Measurements from ENCODE around the gene OGT. TPM values are rescaled to one million over a fixed set of nuclear protein-coding genes. Genes with fewer than 3 reads are reported as not detected.

Gene OGT
- total RNA-seq, 4 donors from 2014 or later: 72.2 to 139 (median 90.6) TPM

DNA sequence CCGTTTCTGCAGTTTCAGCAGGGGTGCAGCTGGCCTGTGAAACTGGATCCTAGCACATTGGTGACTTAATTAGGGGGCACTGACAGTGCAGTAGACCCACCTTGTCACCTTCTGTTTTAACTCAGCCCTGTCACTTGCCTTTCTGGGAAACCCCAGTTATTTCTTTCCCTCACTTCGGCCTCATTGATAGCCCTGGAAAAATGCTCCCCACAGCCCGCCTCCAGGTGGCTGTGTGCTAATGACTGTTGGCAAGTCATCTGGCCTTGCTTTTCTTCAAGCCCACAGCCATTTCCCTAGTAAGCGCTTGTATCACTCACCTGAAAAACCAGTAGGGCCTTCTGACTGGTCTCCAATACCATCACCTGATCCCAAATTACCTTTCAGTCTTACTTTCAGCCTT lies 82.2 kb downstream of the OGT start:
- 83 to 88% methylated on average over 4 of the region's 4 CpGs for WGBS, 2 donors
- no peak for DNase-seq (ENCODE audit: low spot score in 2 of 2)
- no peak overlapping the region for H3K4me3 ChIP-seq (ENCODE audit: low read depth, poor library complexity, severe bottlenecking)
- TF ChIP-seq, protein P1, sequence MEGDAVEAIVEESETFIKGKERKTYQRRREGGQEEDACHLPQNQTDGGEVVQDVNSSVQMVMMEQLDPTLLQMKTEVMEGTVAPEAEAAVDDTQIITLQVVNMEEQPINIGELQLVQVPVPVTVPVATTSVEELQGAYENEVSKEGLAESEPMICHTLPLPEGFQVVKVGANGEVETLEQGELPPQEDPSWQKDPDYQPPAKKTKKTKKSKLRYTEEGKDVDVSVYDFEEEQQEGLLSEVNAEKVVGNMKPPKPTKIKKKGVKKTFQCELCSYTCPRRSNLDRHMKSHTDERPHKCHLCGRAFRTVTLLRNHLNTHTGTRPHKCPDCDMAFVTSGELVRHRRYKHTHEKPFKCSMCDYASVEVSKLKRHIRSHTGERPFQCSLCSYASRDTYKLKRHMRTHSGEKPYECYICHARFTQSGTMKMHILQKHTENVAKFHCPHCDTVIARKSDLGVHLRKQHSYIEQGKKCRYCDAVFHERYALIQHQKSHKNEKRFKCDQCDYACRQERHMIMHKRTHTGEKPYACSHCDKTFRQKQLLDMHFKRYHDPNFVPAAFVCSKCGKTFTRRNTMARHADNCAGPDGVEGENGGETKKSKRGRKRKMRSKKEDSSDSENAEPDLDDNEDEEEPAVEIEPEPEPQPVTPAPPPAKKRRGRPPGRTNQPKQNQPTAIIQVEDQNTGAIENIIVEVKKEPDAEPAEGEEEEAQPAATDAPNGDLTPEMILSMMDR (IDR thresholded peaks at IDR 0.05): no peak
- no peak for TF ChIP-seq POLR2A (IDR thresholded peaks at IDR 0.05)
- intact Hi-C loops (cut with DNase I; ENCODE audit: low total_unique reads): no loop called here

- WGBS, 2 donors: 76 to 83% methylated on average over 9 to 10 of the region's 10 CpGs
- intact Hi-C loops (cut with DNase I; ENCODE audit: low total_unique reads): no loop called here
- H3K4me3 ChIP-seq (ENCODE audit: low read depth, poor library complexity, severe bottlenecking): no peak overlapping the region
- DNase-seq (ENCODE audit: low spot score in 2 of 2): no peak
- no peak for TF ChIP-seq POLR2A (IDR thresholded peaks at IDR 0.05)
Measured at GRCh38 chrX:71615954-71616353, 83.0 kb downstream of the OGT start.

DNA sequence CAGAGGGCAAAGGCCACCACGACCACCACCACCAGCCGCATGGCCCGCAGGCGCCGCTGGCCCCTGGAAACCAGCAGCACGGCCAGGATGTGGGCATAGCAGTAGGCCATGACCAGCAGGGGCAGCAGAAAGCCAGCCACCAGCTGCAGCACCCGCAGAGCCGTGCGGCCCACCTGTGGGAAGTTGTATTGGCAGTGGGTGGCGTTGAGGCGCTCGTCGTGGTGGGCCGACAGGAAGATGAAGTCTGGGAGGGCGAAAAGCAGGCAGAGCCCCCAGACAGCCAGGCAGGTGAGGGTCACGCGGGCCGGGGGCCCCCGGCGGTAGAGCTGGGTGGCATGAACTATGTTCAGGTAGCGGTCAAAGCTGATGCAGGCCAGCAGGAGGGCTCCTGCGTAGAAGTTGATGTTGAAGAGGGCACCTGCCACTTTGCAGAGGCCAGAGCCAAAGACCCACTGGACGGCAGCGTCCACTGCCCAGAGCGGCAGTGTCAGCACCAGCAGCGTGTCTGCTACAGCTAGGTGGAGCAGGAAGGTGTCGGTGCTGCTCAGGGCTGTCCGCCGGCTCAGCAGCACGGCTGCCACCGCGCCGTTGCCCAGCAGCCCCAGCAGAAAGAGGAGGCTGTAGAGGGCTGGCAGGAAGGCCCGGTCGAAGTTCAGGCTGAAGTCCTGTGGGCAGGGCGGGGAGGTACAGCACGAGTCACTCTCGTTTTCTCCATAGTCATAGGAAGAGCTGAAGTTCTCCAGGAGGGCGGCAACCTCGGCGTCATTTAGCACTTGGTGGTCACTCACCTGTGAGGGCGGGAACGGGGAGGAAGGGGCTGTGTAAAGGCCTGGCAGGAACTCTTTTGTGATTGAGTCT lies 84.0 kb downstream of the OGT start:
- no peak for TF ChIP-seq POLR2A (IDR thresholded peaks at IDR 0.05)
- TF ChIP-seq, protein P1 (IDR thresholded peaks at IDR 0.05): no peak
- H3K4me3 ChIP-seq (ENCODE audit: low read depth, poor library complexity, severe bottlenecking): no peak overlapping the region
- WGBS, 2 donors: 83 to 91% methylated on average over 17 to 43 of the region's 43 CpGs
- intact Hi-C loops (cut with DNase I; ENCODE audit: low total_unique reads): no loop called here
- no peak for DNase-seq (ENCODE audit: low spot score in 2 of 2)

DNA sequence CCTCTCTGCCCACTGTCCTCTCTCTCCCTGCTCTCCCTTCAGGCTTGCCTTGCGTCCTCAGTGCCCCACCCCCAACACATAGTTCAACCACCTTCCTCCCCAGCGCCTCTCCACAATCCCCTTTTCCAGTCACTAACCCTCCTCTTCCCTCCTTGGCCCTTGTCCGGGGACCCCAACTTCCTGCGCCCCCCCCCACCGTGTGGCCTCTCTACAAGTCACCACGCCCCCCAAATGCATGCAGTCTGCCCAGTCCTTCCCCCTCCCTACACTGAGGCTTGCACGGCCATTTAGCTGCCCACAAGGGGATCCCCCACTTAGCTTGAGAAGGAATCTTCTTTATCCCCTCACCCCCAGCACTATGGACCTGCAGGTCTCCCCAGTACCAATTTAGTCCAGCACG lies 84.8 kb downstream of the OGT start:
- no peak overlapping the region for H3K4me3 ChIP-seq (ENCODE audit: low read depth, poor library complexity, severe bottlenecking)
- intact Hi-C loops (cut with DNase I; ENCODE audit: low total_unique reads): no loop called here
- 82 to 86% methylated on average over 8 of the region's 8 CpGs for WGBS, 2 donors
- no peak for DNase-seq (ENCODE audit: low spot score in 2 of 2)
- no peak for TF ChIP-seq POLR2A (IDR thresholded peaks at IDR 0.05)
- TF ChIP-seq, protein P1 (IDR thresholded peaks at IDR 0.05): no peak

DNA sequence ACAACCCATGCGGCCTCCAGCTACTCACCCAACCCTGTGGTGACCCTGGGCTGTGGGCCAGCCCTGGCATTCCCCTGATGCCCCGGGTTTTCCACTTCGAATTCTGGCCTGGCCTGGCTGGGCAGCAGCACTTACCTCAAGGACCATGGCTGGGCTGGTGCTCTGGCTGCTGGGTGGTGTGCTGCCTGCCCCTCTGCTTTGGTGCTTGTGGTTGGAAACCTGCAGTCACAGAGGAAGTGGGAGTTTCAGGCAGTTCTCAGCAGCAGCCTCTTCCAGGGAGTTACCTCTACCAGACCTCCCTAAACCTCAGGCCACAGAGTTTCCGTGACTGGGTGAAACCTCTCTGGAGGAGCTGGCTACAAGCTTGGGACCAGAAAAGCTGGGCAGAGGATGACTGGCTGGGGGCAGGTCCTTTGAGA lies 85.4 kb downstream of the OGT start, which contains the start of gene CXCR3:
Gene CXCR3, minus strand, starts transcription at position 209 of the 419 bp plus-strand sequence. Its CDS starts 62 bp downstream, at position 147.
- no peak for DNase-seq (ENCODE audit: low spot score in 2 of 2)
- 64% methylated on average over 4 of the region's 4 CpGs; no CpG with 5 or more reads in 1 of the 2 donors for WGBS, 2 donors
- intact Hi-C loops (cut with DNase I; ENCODE audit: low total_unique reads): no loop called here
- no peak within 1 kb of the TSS for H3K4me3 ChIP-seq (ENCODE audit: low read depth, poor library complexity, severe bottlenecking)
- TF ChIP-seq POLR2A (IDR thresholded peaks at IDR 0.05): no peak
- TF ChIP-seq, protein P1 (IDR thresholded peaks at IDR 0.05): no peak

DNA sequence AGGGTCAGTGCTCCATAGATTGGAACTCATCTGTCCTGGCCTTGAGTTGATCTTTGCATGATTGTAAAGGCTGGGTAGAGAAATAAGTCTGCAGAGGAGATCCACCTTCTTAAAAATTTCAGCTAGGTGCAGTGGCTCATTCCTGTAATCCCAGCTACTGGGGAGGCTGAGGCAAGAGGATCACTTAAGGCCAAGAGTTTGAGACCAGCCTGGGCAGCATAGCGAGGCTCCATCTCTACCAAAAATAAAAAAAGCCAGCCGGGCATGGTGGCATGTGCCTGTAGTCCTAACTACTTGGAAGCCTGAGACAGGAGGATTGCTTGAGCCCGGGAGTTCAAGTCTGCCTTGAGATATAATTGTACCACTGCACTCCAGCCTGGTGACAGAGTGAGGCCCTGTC lies 85.9 kb downstream of the OGT start:
- 76 to 100% methylated on average over 3 of the region's 3 CpGs for WGBS, 2 donors
- DNase-seq (ENCODE audit: low spot score in 2 of 2): no peak
- no peak overlapping the region for H3K4me3 ChIP-seq (ENCODE audit: low read depth, poor library complexity, severe bottlenecking)
- intact Hi-C loops (cut with DNase I; ENCODE audit: low total_unique reads): no loop called here
- TF ChIP-seq POLR2A (IDR thresholded peaks at IDR 0.05): no peak
- TF ChIP-seq, protein P1 (IDR thresholded peaks at IDR 0.05): no peak
